Putamen (tissue), 1 donor: ENCODE measurements around the gene SGMS1.

ENCODE experiments used
- DNase-seq: peaks from one replicate; pipeline ENCODE4 v3.0.0-alpha.2; 2016; ENCODE audit warnings: low spot score

Gene SGMS1

GRCh38 chr10:50423448-50423847 lies 200.3 kb downstream of the SGMS1 start:
- no peak for DNase-seq

GRCh38 chr10:50422259-50422658 lies 201.5 kb downstream of the SGMS1 start:
- peak; percentile 64 for DNase-seq

DNA sequence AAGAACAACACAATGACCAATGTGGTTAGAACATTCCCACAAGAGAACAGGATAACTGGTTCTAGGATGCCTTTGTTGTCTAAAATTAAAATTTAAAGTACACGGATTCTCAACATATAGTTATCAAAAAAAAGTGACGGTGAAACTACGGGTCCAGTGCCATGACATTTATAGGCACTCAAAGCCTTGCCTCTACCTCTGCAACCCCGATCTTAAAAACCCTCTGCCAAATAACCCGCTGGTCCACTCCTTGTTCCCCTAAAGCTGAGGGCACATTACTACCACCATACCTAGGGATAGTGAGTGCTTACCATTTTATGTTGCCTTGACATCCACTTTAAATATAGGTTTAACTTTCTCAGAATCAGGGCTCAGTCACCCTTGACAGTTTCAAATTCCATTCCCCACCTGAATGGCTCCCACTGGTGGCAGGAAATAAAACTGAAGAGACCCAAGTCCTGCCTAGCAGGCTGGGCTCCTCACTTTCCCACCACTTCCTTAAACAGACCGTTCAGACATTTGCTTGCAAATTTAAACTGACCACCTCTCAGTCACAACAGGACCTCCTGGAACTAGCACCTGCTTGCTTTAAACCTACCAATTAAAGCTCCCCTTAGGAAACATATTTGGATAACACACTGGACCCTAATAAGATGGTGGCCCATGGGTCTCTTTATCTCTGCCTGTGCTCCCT lies 202.6 kb downstream of the SGMS1 start:
- peak; percentile 39 for DNase-seq

GRCh38 chr10:50420196-50420595 lies 203.6 kb downstream of the SGMS1 start:
- no peak for DNase-seq

GRCh38 chr10:50419756-50420155 lies 204.0 kb downstream of the SGMS1 start:
- DNase-seq = no peak

DNA sequence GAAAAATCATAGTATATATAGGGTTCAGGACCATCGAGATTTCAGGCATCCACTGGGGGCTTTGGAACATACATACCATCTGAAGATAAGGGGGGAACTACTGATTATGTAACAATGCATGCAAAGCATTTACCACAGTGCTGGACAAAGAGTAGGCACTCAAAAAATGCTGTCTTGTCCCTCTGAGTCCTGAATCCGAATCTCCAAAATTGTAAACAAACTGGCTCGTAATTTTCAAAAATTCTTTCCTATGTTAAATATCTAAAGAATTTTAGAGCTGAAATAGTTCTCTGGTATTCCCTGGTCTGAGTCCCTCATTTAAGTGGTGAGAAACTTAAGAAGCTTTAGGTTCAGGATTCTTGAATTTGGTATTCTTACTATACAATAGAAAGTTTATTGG lies 204.7 kb downstream of the SGMS1 start:
- no peak for DNase-seq

DNA sequence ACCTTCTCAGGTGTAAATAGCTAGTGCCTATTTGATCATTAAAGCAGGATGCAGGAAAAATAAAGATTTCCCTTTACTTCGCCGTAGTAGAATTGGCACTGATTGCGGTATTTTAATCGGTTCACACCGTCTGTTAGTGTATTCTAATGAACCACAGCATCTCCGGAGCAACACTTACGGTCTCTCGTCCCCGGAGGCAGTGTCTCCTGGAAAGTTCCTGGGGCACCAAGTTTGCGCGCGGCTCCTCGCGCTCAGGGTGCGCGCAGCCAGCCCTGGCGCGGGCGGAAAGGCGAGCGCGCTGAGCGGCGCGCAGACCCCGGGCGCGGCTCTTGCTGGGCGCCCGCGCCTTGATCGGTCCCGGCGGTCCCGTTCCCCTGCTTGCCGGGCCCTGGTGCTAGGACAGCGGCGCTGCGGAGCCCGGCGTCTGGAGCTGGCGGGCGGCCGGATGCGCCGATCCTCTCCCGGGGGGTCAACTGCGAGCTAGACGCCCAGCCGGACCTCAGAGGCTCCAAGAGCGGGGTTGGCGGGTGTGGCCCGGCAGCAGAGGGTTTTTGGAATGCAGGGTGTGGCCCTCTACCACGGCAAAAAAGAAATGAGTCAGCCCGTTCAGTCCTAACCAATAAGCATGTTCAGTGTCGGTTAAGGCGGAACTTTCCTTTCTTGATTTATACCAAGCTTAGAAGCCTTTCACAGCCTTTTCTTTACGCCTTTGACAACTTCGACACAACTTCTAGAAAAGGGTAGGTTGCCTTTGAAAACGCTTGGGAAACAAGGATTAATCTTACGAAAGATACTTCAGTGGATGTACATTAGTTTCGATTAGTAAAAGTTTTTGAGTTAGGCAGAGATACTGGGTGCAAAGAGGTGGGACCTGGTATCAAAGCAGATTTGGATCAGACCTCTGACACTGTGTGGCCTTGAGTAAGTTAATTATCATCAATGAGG lies 205.6 kb downstream of the SGMS1 start:
- peak; percentile 63 for DNase-seq

DNA sequence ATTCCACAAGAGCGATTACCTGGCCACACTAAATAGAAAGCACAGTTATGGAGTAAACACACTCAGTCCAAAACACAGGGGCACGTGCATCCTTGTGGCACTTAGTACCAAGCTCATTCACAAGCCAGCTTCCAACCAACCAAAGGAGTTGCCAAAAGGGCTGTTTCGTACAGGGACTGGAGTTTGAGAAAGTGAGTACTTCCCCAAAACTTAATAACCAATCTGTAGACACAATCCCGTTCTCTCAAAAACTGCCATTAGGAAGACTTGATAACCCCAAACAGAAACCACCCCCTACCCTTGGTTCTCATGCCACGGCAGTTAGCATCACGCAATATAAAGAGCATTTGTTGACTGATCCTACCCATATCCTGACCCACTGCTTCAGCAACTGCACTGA lies 206.3 kb downstream of the SGMS1 start:
- peak; percentile 58 for DNase-seq

DNA sequence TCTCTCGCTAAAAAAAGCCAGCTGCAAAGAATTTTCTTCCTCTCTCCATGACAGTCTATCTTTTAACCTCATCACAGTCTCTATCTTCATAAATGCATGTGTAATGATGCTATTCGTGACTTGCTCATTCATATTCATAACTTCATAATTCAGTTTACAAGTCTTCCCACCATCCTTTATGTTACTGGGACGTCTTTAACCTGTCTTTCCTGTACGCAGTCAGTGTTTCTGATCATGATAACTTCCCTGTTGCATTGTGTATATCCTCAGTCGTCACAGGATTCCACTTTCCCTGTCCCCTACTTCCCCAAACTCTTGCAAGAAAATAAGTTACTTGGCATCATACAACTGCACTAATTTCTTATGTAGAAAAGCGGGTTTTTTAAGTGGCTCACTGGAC lies 206.9 kb downstream of the SGMS1 start:
- no peak for DNase-seq

DNA sequence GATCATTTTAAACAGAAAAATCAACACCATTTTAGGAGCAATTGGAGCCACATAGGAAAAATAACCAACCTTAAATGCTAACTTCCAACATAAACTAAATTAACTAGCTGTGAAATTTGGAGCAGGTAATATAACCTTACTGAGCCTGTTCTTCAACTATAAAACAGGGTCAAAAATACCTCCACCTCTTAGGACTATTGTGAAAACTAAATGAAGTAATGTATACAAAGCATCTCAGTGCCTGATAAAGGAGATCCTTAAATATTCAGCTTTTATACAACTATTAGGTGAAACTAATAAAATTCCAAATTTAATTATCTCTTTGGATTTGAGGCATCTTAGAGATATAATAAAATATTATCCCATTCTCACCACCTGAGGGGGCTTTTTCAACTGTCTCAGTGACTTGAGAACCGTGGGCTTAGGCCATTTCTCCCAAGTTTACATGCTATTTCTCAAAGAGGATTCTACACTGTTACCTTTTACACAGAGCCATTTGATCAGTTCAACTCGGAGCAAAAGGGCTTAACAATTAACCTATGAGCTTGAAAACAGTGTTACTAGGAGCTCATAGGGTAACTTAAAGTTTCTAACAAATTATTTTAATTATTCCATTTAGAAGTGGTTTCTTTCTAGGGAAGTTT lies 207.5 kb downstream of the SGMS1 start:
- DNase-seq = no peak

DNA sequence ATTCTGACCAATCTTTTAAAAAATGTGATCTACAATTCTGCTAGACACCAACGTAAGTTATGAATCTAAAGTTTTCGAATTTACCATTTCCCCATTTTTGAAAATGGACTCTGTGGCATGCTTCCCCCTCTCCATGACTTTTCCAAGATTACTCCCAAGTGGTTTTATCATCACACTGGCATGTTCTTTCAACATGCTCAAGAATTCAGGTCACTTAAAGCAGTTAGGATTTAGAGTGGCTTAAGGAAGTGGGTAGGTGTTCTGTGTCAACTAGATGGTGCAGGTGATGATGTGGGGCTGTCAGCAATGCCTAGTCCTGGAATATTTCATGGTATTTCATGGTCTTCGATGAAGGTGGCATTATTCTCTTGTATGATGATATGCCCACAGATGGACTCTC lies 208.5 kb downstream of the SGMS1 start:
- DNase-seq = no peak

DNA sequence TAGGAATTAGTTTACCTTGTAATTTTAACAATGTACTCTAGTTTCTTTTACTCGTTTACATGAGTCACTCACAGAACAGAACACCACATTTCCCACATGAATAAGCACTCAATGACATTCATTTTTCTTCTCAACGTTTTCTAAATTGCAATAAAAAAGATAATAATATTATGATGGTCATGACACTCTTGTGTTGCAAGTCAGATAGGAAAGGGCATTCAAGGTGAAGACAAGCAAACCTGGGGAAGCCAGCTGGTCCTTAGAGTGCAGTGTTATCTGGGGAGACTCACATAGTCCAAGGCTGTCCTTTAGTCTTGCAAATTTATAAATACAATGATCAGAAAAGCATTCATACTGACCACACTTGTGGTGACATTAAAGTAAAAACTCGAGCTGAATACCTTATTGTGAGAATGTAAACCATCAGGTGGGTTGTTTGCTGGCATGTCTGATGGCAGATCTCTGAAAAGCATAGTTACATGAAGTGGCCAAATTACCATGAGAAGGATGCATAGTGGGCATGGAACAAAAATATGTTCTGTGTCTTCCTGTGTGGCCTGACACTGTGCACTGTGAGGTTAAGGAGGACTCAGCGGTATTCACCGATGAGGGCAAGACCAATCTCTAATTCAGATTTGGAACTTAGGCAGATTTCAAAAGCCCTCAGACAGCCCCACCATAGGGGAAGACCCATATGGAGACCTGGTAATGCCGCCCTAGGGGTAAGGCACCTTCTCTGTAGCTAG lies 213.5 kb downstream of the SGMS1 start:
- DNase-seq = no peak

- no peak for DNase-seq
These were observed 216.5 kb downstream of the SGMS1 start for GRCh38 chr10:50407076-50407801.

DNA sequence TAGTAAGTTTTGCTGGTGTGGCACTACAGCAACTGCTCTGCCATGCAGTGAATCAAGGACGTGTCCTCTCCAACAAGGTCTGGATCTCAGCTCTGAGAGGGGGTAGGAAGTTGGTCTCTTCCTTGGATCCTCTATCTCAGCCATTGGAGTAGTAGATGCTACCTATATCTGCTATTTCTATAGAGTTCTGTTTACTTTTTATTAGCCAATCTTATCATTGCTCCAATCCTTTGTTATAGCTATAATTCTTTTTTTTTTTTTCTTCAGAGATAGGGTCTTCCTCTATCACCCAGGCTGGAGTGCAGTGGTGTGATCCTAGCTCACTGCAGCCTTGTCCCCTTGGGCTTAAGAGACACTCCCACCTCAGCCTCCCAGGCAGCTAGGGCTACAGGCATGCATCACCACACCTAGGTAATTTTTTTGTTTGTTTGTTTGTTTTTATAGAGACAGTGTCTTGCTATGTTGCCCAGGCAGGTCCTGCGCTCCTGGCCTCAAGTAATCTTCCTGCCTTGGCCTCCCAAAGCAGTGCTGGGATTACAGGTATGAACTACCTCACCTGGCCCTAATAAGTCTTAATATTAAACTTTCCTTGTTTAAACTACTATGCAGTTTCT lies 217.2 kb downstream of the SGMS1 start:
- DNase-seq = no peak

DNA sequence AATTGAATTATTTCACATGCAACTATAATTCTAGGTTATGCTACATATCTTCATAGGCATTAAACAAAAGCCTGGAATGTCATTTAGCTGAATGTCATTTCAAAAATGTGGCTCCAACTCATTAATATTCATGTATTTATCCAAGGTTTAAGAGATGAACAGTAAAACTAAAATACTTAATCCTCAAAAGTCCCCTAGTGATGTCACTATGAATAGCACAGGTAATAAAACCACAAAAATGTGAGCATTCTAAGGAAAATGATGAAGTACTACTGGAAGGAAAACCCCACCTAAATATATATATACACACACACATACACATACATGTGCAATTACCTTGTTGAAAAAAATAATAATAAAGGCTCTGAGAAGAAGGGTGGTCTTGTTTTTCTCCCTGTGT lies 218.0 kb downstream of the SGMS1 start:
- DNase-seq = no peak

GRCh38 chr10:50404021-50404773 lies 219.6 kb downstream of the SGMS1 start:
- no peak for DNase-seq

DNA sequence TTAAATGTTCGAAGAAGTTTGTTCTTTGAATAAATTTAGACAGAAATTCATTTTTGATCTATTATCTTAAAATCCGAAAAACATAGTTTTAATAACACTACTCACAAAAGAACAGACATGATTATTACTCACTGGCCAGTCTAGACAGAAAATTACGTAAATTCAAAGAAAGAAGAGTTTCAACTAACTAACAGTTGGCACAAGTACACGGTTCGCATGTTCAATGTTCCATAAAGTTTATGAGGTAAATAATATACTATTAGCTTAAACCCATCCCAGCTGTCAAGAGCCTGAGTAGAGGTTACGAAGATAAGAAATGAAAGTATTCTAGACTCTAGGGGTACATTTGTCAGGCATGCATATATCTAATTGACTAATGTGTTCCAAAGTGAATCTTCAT lies 220.7 kb downstream of the SGMS1 start:
- DNase-seq = no peak

GRCh38 chr10:50402466-50402865 lies 221.3 kb downstream of the SGMS1 start:
- DNase-seq = no peak

GRCh38 chr10:50400694-50401093 lies 223.1 kb downstream of the SGMS1 start:
- DNase-seq = no peak

GRCh38 chr10:50398823-50399222 lies 224.9 kb downstream of the SGMS1 start:
- DNase-seq = no peak
